ENCODE data around the gene TNK2. TPM values are rescaled to one million over a fixed set of nuclear protein-coding genes. Genes with fewer than 3 reads are reported as not detected.

The TNK2 gene
- total and polyA plus RNA-seq, 2 of the 13 experiments (the other 11 are each of a cell fraction or from before 2014, with no cell fraction given): 4.6 to 5.8 TPM

- Histone ChIP-seq H3K9ac (ENCODE audit: insufficient read depth, low read depth, low read length) (no peak overlapping the region), H3K27me3 (ENCODE audit: control insufficient read depth in 1 of 2, insufficient read depth in 2 of 2, low read length in 2 of 2) (peaks cover 0 to 48% of the 10 kb centered on the region in 2 experiments; a peak in 4 of 5 replicates), H3K79me2 (ENCODE audit: insufficient read depth, low read length) (no peaks in the 10 kb centered on the region), H4K20me1 (ENCODE audit: insufficient read depth, low read length) (no peaks in the 10 kb centered on the region), H3K36me3 (replicated peaks in 1 of 2; ENCODE audit: control insufficient read depth in 1 of 2, insufficient read depth in 2 of 2, low read length in 2 of 2) (no peaks in the 10 kb centered on the region), H3K4me1 (ENCODE audit: insufficient read depth, low read length) (0 out of 2 replicates have a peak, but pooled peaks cover 5% of the 10 kb centered on the region), H3K27ac (ENCODE audit: extremely low read length, insufficient read depth, low read length) (no peak overlapping the region), H3K9me3 (ENCODE audit: low read length) (no peaks in the 10 kb centered on the region), H3K4me2 (ENCODE audit: low read depth, low read length) (no peak overlapping the region), H3K4me3 (replicated peaks in 1 of 3; ENCODE audit: insufficient read depth in 1 of 3, low read depth in 2 of 3, low read length in 3 of 3) (no peak overlapping the region), H2AFZ (ENCODE audit: low read length) (no peak overlapping the region)
- ChIA-PET POLR2A (no interaction called here), CTCF (ENCODE audit: low intra/inter-chr PET ratio, low total read pairs) (no interaction called here)
- no peak for DNase-seq (ENCODE audit: low spot score)
- TF ChIP-seq ZNF790 (CRISPR knock-in tag; IDR thresholded peaks at IDR 0.05; ENCODE audit: borderline replicate concordance) (no peak), ZNF530 (CRISPR knock-in tag; IDR thresholded peaks at IDR 0.05; ENCODE audit: low read depth) (no peak), SRSF4 (IDR thresholded peaks at IDR 0.05; ENCODE audit: low read depth, low read length, poor library complexity, severe bottlenecking) (no peak), ZBTB38 (CRISPR knock-in tag; IDR thresholded peaks at IDR 0.05) (no peak), PREB (CRISPR knock-in tag; IDR thresholded peaks at IDR 0.05) (no peak), ZNF326 (CRISPR knock-in tag; IDR thresholded peaks at IDR 0.05; ENCODE audit: borderline replicate concordance) (no peak), SIX4 (CRISPR knock-in tag; IDR thresholded peaks at IDR 0.05) (no peak), ZNF572 (CRISPR knock-in tag; IDR thresholded peaks at IDR 0.05) (no peak)
- ATAC-seq: no peak
- BruUV-seq (replicated peaks): no TSS peak
- WGBS (ENCODE audit: low lambda C conversion rate): 24% methylated on average over 14 of the region's 14 CpGs
- in situ Hi-C loops (cut with HindIII; ENCODE audit: extremely low pct_ligation_motif_present, low pct_unique_long_range_greater_than_20kb) (no loop called here), intact Hi-C loops (cut with micrococcal nuclease; ENCODE audit: unreplicated experiment) (no loop called here)
- FAIRE-seq: no peak
Observed at GRCh38 chr3:195836476-195837135, 71.7 kb downstream of the TNK2 start.
